SIG-M5 treated with dmso at 0.1 percent for 504 hours (cell line): ENCODE measurements around the gene SYCN.
"Not testable (repeated sequence)": the region's sequence is repeated elsewhere in the genome, so short reads cannot be mapped to it uniquely, and the experiment has no call there.

ENCODE experiments used
- DNase-seq: peaks from one replicate; lab custom pipeline; 2025; ENCODE audit not compliant: unreplicated experiment; lab: John Stamatoyannopoulos, UW

The SYCN gene

DNA sequence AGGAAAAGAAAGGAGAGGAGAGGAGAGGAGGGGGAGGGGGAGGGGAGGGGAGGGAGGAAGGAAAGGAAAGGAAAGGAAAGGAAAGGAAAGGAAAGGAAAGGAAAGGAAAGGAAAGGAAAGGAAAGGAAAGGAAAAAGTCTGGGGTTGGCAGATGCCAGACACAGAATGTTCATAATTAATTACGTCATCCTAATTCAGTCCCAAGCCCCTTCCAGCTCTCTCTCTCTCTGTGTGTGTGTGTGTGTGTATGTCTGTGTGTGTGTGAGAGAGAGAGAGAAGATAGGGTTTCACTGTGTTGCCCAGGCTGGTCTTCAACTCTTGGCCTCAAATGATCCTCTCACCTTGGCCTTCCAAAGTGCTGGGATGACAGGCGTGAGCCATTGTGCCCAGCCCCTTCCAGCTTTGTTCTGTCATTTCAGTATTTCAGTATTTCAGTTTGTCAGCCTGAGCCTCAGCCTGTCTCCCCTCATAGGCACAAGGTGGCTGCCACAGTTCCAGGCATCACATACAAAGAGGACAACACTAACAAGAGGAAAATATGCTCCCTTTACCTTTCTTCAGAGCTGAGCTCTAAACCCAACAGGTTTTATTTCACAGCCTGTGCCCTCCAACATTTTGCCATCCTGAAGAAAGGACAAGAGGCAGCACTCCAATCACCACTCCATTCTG is 26.2 kb upstream of the SYCN start:
- DNase-seq = no peak

DNA sequence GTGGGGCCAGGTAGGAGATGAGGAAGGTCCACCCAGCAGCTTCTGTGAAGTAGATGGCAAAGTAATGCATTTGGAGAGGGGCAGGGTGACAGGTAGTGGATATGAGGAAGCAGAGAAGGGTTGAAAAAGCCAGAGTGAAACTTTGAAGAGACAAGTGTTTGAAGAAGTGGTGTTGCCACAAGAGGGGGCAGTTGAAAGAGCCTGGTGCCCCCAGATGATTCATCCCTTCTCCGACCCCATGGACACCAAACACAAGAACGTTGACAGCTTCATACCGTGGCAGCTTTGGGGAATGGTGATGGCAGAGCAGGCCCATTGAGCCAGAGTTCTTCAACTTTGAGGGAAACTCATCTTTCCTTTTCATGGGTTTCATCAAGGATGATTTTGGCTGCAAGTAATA is 20.8 kb upstream of the SYCN start:
- DNase-seq = peak; percentile 37

DNA sequence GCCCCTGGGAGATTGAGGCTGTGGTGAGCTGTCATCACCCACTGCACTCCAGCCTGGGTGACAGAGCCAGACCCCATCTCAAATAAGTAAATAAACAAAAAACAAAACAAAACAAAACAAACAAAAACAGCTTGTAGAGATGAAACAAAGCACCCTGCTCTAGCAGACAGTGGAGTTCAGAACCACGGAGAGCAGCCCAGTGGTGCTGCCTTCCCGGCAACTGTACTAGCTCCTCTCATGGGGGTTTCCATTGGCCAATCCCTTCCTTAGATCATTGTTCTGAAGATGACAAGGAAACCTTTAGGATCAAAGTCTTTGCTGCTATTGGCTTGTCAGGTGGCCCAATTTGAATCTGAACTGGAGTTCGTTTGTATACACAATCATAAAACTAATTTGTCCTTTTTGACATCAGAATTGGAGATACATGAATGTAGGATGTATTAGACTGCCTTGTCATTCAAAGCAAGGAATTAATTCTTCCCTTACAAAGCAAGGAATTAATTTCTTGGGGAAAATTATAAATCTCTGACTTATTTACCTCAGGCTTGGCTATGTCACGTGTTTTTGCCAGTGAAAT is 19.7 kb upstream of the SYCN start:
- peak; percentile 15 for DNase-seq

GRCh38 chr19:39219108-39219507 is 15.0 kb upstream of the SYCN start:
- not testable (repeated sequence) for DNase-seq

DNA sequence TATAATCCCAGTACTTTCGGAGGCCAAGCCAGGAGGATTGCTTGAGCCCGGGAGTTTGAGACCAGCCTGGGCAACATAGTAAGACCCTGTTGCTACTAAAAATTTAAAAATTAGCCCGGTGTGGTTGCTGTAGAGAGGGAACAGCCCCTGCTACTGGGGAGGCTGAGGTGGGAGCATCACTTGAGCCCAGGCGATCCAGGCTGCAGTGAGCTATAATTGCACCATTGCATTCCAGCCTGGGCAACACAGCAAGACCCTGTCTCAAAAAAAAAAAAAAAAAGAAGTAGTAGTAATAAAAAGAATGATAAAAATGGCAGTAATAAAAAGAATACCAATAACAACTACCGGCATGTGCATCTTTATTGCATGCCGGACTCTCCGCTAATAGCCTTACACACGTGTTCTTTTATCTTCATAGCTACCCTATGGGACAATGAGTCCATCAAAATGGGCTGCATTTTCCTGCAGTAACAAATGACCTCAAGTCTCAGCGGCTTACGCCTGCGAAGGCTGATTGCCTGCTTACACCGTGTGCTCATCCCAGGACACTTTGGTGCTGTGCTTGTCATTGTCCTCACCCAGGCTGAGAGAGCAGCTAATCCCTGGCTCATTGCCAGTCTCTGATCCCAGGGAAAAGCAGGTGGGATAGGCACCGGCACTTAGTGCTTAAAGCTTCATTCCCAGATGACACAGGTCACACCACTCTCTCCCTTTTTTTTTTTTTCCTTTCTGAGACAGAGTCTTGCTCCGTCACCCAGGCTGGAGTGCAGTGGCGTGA is 14.4 kb upstream of the SYCN start:
- no peak for DNase-seq

- no peak for DNase-seq
Measured at GRCh38 chr19:39217094-39217493, 13.0 kb upstream of the SYCN start.

DNA sequence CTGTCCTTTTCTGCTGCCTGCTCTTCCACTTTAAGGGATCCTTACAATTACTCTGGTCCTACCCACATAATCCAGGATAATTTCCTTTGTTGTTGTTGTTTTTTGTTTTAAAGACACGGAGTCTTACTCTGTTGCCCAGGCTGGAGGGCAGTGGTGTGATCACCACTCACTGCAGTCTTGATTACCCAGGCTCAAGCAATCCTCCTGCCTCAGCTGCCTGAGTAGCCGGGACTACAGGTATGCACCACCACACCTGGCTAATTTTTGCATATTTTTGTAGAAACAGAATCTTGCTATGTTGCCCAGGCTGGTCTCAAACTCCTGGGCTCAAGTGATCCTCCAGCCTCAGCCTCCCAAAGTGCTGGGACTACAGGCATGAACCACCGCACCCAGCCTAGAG is 11.3 kb upstream of the SYCN start:
- not testable (repeated sequence) for DNase-seq

DNA sequence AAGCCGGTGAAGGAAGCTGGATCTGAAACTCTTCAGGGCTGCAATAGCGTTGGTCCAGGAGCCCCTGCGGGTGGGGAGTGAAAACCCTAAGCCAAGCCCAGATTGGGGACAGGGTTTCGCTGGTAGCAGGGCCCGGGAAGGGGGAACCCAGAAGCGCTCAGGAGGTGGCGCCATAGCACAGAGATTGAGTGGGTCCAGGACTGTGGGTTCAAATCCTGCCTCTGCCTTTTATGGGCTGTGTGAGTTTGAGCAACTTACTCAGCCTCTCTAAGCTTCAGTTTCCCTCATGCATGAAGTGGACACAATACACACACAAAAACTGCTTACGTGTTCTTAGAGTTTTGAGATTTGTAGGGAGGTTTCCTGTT is 8.3 kb upstream of the SYCN start:
- no peak for DNase-seq

- DNase-seq = no peak
Measured at GRCh38 chr19:39211731-39212374, 7.8 kb upstream of the SYCN start.

DNA sequence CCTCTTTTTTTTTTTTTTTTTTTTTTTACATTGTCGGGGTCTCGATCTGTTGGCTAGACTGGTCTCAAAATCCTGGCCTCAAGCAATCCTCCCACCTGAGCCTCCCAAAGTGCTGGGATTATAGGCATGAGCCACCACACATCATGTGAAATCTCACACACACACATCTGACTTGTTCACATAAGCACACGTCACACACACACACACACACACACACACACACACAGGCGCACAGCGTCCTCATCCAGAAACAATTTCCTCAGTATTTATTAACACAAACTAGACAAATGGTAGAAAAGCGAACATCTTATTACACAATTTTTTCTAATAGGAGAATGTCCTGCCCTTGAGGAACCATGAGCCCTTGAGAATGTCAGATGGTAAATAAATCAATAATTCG is 5.1 kb upstream of the SYCN start:
- DNase-seq = no peak

GRCh38 chr19:39208175-39208795 is 4.2 kb upstream of the SYCN start:
- no peak for DNase-seq

- DNase-seq = no peak
Measured at GRCh38 chr19:39207293-39207836, 3.3 kb upstream of the SYCN start.

DNA sequence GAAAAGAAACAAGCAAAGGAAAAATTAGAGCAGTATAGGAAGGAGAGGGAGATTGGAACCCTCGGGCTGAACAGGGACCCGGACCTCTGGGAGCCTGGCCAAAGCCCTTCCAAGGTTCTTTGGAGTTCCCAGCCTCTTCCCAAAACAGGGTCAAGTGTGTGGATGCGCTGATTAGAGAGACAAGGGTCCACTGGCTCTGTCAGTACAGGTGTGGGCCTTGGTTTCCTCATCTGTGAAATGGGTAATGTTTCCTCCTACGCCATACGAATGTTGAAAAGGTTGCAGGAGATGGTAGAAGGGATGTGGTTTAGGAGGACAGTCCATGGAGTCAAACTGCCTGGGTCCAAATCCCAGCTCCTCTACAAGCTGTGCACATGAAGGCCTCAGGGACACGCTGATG is 2.1 kb upstream of the SYCN start:
- no peak for DNase-seq

GRCh38 chr19:39205449-39205764 is 1.3 kb upstream of the SYCN start:
- no peak for DNase-seq

GRCh38 chr19:39202998-39203355 is 1.1 kb downstream of the SYCN start:
- DNase-seq = no peak

DNA sequence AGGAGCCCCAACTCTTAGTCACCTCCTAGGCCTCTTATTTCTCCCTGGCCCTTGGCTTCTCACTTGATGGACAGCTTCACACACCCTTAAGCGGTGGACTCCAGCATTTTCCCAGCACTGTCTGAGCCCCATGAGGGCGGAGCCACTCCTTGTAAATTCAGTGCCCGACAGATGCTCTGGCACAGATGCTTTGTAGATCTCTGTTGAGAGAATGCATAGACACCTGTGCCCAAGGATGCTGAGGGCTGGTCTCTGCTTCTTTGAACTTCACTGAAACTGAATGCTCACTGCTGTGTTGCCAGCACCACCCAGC is 3.3 kb downstream of the SYCN start:
- no peak for DNase-seq

- no peak for DNase-seq
Measured at GRCh38 chr19:39200066-39200802, 3.8 kb downstream of the SYCN start.

DNA sequence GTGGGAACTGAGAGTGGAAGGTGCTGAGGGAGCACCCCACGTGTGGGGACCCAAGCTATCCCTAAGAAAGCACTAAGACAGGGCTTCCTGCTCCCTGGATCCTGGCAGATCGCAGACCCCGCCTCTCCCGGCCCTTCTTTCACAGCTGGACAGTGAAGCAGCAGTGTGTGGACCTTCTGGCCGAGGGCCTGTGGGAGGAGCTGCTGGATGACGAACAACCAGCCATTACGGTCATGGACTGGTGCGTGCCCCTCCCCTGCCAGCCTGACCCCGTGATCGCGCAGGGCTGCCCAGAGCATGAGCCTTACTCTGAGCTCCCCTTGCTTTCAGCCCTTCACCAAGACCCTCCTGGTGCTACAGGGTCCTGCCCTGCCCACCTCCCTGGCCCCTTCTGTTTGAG is 5.0 kb downstream of the SYCN start:
- DNase-seq = no peak

GRCh38 chr19:39197808-39198207 is 6.3 kb downstream of the SYCN start:
- DNase-seq = no peak

GRCh38 chr19:39196860-39197562 is 7.1 kb downstream of the SYCN start, which contains the start of gene NCCRP1:
NCCRP1 (plus strand) TSS chr19:39196964; CDS start chr19:39196983, 19 bp downstream.
- DNase-seq = no peak
